Mammary epithelial cell (primary cell): Measurements from ENCODE around the gene FAM151A.

Experiments used
- EZH2 ChIP-seq: IDR thresholded peaks from 2 replicates; pipeline ENCODE4 v1.6.1; 2012; ENCODE audit warnings: low read length, inconsistent platforms, borderline replicate concordance
- TF ChIP-seq, protein P1 (sequence below), 2 donors: IDR thresholded peaks in 1 of 2; conservative IDR thresholded peaks in 1 of 2; 2 replicates each; pipeline ENCODE4 v1.5.1; 2011 to 2012; ENCODE audit warnings: inconsistent platforms in 2 of 2, low read length in 2 of 2, mild to moderate bottlenecking in 2 of 2, control low read depth in 1 of 2, low read depth in 1 of 2; ENCODE audit not compliant: insufficient read depth in 1 of 2; ENCODE audit errors: extremely low read depth in 1 of 2

DNA sequence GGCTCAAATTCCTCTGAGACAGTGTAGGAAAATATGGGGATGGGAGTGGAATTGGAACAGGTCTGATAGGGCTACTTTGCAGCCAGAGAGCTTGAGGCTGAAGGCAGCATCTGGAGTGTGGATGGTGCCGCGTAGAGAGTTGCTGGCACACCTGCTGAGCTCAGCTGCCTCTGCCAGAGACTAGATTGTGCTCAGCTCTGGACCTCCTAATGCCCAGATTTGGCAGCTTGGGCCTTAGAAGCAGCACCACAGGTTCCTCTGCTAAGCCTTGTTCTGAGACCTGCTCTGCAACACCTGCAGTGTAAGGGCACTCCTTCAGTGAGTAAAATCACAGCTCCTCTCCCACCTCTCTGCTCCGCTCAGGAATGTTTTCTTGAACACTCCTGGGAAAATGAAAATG, 52.0 kb downstream of the FAM151A start:
- TF ChIP-seq, protein P1, sequence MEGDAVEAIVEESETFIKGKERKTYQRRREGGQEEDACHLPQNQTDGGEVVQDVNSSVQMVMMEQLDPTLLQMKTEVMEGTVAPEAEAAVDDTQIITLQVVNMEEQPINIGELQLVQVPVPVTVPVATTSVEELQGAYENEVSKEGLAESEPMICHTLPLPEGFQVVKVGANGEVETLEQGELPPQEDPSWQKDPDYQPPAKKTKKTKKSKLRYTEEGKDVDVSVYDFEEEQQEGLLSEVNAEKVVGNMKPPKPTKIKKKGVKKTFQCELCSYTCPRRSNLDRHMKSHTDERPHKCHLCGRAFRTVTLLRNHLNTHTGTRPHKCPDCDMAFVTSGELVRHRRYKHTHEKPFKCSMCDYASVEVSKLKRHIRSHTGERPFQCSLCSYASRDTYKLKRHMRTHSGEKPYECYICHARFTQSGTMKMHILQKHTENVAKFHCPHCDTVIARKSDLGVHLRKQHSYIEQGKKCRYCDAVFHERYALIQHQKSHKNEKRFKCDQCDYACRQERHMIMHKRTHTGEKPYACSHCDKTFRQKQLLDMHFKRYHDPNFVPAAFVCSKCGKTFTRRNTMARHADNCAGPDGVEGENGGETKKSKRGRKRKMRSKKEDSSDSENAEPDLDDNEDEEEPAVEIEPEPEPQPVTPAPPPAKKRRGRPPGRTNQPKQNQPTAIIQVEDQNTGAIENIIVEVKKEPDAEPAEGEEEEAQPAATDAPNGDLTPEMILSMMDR (conservative IDR thresholded peaks at IDR 0.05 in 1 of 2, IDR thresholded peaks at IDR 0.05 in 1 of 2; ENCODE audit: extremely low read depth in 1 of 2, insufficient read depth in 1 of 2, low read depth in 1 of 2, low read length in 2 of 2): no peak
- TF ChIP-seq EZH2: no peak
